GM23338 (cell line): Measurements from ENCODE around the gene CPAMD8. TPM values are rescaled to one million over a fixed set of nuclear protein-coding genes. Genes with fewer than 3 reads are reported as not detected.

ENCODE experiments used
- ATAC-seq: fragments of 200-7000 bp; cut with Tn5 transposase; 3 replicates; pipeline ENCODE4 v1.9.1; 2020
- DNase-seq: peaks from one replicate; pipeline ENCODE4 v3.0.0-alpha.2; 2015; ENCODE audit warnings: low spot score
- H2AFZ ChIP-seq: fragments of 200-600 bp; sonication (generic); 2 replicates; pipeline ENCODE4 v1.8.0; 2016; ENCODE audit warnings: antibody characterized with exemption, mild to moderate bottlenecking, moderate library complexity
- H3F3A ChIP-seq: fragments of 200-600 bp; sonication (generic); replicated peaks from 2 replicates; pipeline ENCODE4 v1.8.0; 2017; ENCODE audit warnings: antibody characterized with exemption, mixed run types, low read depth
- H3K27ac ChIP-seq: fragments of 200-600 bp; sonication (generic); 2 replicates; pipeline ENCODE4 v1.6.1; 2016; ENCODE audit warnings: low read depth
- H3K27me3 ChIP-seq: fragments of 200-600 bp; sonication (generic); 2 replicates; pipeline ENCODE4 v1.8.0; 2016; ENCODE audit warnings: mild to moderate bottlenecking, mixed run types, moderate library complexity; ENCODE audit not compliant: insufficient read depth
- H3K36me3 ChIP-seq: fragments of 200-600 bp; sonication (generic); 2 replicates; pipeline ENCODE4 v1.8.0; 2016; ENCODE audit warnings: mild to moderate bottlenecking; ENCODE audit not compliant: insufficient read depth
- H3K4me1 ChIP-seq: fragments of 200-600 bp; sonication (generic); 2 replicates; pipeline ENCODE4 v1.8.0; 2016; ENCODE audit warnings: mild to moderate bottlenecking, moderate library complexity; ENCODE audit not compliant: insufficient read depth
- H3K4me2 ChIP-seq: fragments of 200-600 bp; sonication (generic); 2 replicates; pipeline ENCODE4 v1.7.1; 2017; ENCODE audit warnings: mixed run types
- H3K4me3 ChIP-seq: fragments of 200-600 bp; sonication (generic); 2 replicates; pipeline ENCODE4 v1.6.1; 2016; ENCODE audit warnings: mixed run types
- H3K79me2 ChIP-seq: fragments of 200-600 bp; sonication (generic); replicated peaks from 2 replicates; pipeline ENCODE4 v1.8.0; 2017; ENCODE audit warnings: mild to moderate bottlenecking; ENCODE audit not compliant: insufficient read depth
- H3K9me2 ChIP-seq: fragments of 200-600 bp; sonication (generic); 2 replicates; pipeline ENCODE4 v1.8.0; 2017; ENCODE audit not compliant: insufficient read depth
- H4K20me1 ChIP-seq: fragments of 200-600 bp; sonication (generic); replicated peaks from 2 replicates; pipeline ENCODE4 v1.8.0; 2017; ENCODE audit warnings: mild to moderate bottlenecking; ENCODE audit not compliant: insufficient read depth
- H3K27ac Mint-ChIP-seq: 2 replicates; pipeline ENCODE4 v1.8.0; 2020; ENCODE audit warnings: inconsistent platforms, mild to moderate bottlenecking, moderate library complexity, mixed read lengths
- H3K27me3 Mint-ChIP-seq: 3 replicates; pipeline ENCODE4 v1.8.0; 2022; ENCODE audit warnings: low read depth, mild to moderate bottlenecking, moderate library complexity, mixed read lengths, inconsistent platforms; ENCODE audit not compliant: insufficient read depth, poor library complexity
- H3K36me3 Mint-ChIP-seq: 3 replicates; pipeline ENCODE4 v1.8.0; 2021; ENCODE audit warnings: low read depth, mild to moderate bottlenecking, inconsistent platforms, moderate library complexity, mixed read lengths
- H3K4me1 Mint-ChIP-seq: 3 replicates; pipeline ENCODE4 v1.8.0; 2020; ENCODE audit warnings: mild to moderate bottlenecking, inconsistent platforms, mixed read lengths
- H3K4me3 Mint-ChIP-seq: 3 replicates; pipeline ENCODE4 v1.8.0; 2021; ENCODE audit warnings: moderate library complexity, mild to moderate bottlenecking, inconsistent platforms, mixed read lengths
- H3K9me3 Mint-ChIP-seq: 3 replicates; pipeline ENCODE4 v1.8.0; 2020; ENCODE audit warnings: moderate library complexity, mild to moderate bottlenecking, inconsistent platforms, mixed read lengths
- CREB1 ChIP-seq: fragments of 250-450 bp; sonication (Bioruptor Pico); IDR thresholded peaks from 2 replicates; pipeline ENCODE4 v1.5.0; 2020; ENCODE audit warnings: low read depth, mild to moderate bottlenecking, moderate library complexity
- EZH2 ChIP-seq: fragments of 200-600 bp; sonication (generic); IDR thresholded peaks from one replicate; pipeline ENCODE4 v1.8.0; 2017; ENCODE audit warnings: antibody characterized with exemption, mild to moderate bottlenecking, low read depth; ENCODE audit not compliant: unreplicated experiment
- EZH2phosphoT487 ChIP-seq: fragments of 200-600 bp; sonication (generic); IDR thresholded peaks from one replicate; pipeline ENCODE4 v1.8.1; 2018; ENCODE audit warnings: antibody characterized with exemption; ENCODE audit not compliant: unreplicated experiment
- JUNB ChIP-seq: IDR thresholded peaks from one replicate; pipeline ENCODE4 v1.6.1; 2016; ENCODE audit warnings: antibody characterized with exemption; ENCODE audit not compliant: unreplicated experiment
- NANOG ChIP-seq: IDR thresholded peaks from 2 replicates; pipeline ENCODE4 v1.6.1; 2016; ENCODE audit warnings: antibody characterized with exemption, borderline replicate concordance
- POLR2AphosphoS5 ChIP-seq: IDR thresholded peaks from 2 replicates; pipeline ENCODE4 v1.6.1; 2016; ENCODE audit warnings: antibody characterized with exemption, low read depth
- STAT1 ChIP-seq: IDR thresholded peaks from one replicate; pipeline ENCODE4 v1.6.1; 2016; ENCODE audit warnings: antibody characterized with exemption; ENCODE audit not compliant: unreplicated experiment
- ZNF114 ChIP-seq: fragments of 250-450 bp; sonication (Bioruptor Pico); IDR thresholded peaks from 2 replicates; pipeline ENCODE4 v1.5.0; 2020; ENCODE audit warnings: mild to moderate bottlenecking, moderate library complexity
- ZNF331 ChIP-seq: fragments of 250-450 bp; sonication (Bioruptor Pico); IDR thresholded peaks from 2 replicates; pipeline ENCODE4 v1.5.0; 2020; ENCODE audit warnings: low read depth, mild to moderate bottlenecking, moderate library complexity
- polyA plus RNA-seq: library from polyadenylated mRNA; unstranded; fragments of >200 nt; fragmentation: Nextera tagmentation; extraction: Ambion mirVana; gene quantifications from 2 replicates; pipeline ENCODE4 v1.2.1, GENCODE V29; 2016
- total RNA-seq: library from RNA; depleted of rRNA; stranded (reverse); fragments of >200 nt; shearing (Covaris generic); gene quantifications from 2 replicates; pipeline ENCODE4 v1.2.3, GENCODE V29; 2014
- TF ChIP-seq, protein P1 (sequence below): fragments of 250-450 bp; sonication (Bioruptor Pico); IDR thresholded peaks from 2 replicates; pipeline ENCODE4 v1.5.0; 2020; ENCODE audit warnings: mild to moderate bottlenecking, moderate library complexity
- TF ChIP-seq, protein P2 (sequence below): IDR thresholded peaks from one replicate; pipeline ENCODE4 v1.6.1; 2018; ENCODE audit warnings: antibody characterized with exemption; ENCODE audit not compliant: unreplicated experiment
- TF ChIP-seq, protein P3 (sequence below): IDR thresholded peaks from 2 replicates; pipeline ENCODE4 v1.6.1; 2016; ENCODE audit warnings: antibody characterized with exemption
- TF ChIP-seq, protein P4 (sequence below), 2 experiments: fragments of 200-600 bp in 1 of 2; sonication (generic) in 1 of 2; conservative IDR thresholded peaks; 2 replicates each; pipeline versions ENCODE4 v1.5.1 to v1.6.1; 2016 to 2017; ENCODE audit warnings: antibody characterized with exemption in 2 of 2, low read depth in 2 of 2, mild to moderate bottlenecking in 2 of 2, moderate library complexity in 1 of 2

CPAMD8 gene
- total and polyA plus RNA-seq, 2 experiments from 2014 or later, result 4.4 to 11.8 TPM

DNA sequence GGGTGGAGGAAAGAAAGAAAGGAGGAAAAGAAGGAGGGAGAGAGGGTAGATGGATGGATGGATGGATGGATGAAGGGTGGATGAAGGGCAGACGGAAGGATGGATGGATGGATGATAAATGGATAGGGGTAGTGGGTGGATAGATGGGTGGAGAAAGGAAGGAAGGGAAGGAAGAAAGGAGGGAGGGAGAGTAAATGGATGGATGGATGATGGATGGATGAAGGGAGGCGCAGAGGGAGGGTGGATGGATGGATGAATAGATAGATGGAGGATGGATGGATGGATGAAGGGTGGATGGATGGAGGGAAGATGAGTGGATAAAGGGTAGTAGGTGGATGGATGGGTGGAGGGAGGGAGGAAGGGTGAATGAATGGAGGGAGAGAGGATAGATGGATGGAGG is 41.2 kb downstream of the CPAMD8 start:
- Mint-ChIP-seq H3K27me3 (peaks cover 8% of the 10 kb centered on the region), H3K36me3 (peaks cover 43% of the 10 kb centered on the region), H3K27ac (no peak overlapping the region), H3K4me1 (no peaks in the 10 kb centered on the region), H3K9me3 (peaks cover 21% of the 10 kb centered on the region), H3K4me3 (no peak overlapping the region)
- H3K9me2 ChIP-seq, result no peaks in the 10 kb centered on the region; the same call in 1 of the 2 replicates
- H3K36me3 ChIP-seq, result no peaks in the 10 kb centered on the region
- no peaks in the 10 kb centered on the region for H3K79me2 ChIP-seq
- no peaks in the 10 kb centered on the region for H3K4me1 ChIP-seq
- H3K27me3 ChIP-seq, result no peaks in the 10 kb centered on the region
- H3K4me2 ChIP-seq, result no peak overlapping the region
- H4K20me1 ChIP-seq, result no peaks in the 10 kb centered on the region
- H3F3A ChIP-seq, result no peaks in the 10 kb centered on the region
- TF ChIP-seq EZH2, result no peak
- TF ChIP-seq EZH2phosphoT487, result no peak
- TF ChIP-seq, protein P1, sequence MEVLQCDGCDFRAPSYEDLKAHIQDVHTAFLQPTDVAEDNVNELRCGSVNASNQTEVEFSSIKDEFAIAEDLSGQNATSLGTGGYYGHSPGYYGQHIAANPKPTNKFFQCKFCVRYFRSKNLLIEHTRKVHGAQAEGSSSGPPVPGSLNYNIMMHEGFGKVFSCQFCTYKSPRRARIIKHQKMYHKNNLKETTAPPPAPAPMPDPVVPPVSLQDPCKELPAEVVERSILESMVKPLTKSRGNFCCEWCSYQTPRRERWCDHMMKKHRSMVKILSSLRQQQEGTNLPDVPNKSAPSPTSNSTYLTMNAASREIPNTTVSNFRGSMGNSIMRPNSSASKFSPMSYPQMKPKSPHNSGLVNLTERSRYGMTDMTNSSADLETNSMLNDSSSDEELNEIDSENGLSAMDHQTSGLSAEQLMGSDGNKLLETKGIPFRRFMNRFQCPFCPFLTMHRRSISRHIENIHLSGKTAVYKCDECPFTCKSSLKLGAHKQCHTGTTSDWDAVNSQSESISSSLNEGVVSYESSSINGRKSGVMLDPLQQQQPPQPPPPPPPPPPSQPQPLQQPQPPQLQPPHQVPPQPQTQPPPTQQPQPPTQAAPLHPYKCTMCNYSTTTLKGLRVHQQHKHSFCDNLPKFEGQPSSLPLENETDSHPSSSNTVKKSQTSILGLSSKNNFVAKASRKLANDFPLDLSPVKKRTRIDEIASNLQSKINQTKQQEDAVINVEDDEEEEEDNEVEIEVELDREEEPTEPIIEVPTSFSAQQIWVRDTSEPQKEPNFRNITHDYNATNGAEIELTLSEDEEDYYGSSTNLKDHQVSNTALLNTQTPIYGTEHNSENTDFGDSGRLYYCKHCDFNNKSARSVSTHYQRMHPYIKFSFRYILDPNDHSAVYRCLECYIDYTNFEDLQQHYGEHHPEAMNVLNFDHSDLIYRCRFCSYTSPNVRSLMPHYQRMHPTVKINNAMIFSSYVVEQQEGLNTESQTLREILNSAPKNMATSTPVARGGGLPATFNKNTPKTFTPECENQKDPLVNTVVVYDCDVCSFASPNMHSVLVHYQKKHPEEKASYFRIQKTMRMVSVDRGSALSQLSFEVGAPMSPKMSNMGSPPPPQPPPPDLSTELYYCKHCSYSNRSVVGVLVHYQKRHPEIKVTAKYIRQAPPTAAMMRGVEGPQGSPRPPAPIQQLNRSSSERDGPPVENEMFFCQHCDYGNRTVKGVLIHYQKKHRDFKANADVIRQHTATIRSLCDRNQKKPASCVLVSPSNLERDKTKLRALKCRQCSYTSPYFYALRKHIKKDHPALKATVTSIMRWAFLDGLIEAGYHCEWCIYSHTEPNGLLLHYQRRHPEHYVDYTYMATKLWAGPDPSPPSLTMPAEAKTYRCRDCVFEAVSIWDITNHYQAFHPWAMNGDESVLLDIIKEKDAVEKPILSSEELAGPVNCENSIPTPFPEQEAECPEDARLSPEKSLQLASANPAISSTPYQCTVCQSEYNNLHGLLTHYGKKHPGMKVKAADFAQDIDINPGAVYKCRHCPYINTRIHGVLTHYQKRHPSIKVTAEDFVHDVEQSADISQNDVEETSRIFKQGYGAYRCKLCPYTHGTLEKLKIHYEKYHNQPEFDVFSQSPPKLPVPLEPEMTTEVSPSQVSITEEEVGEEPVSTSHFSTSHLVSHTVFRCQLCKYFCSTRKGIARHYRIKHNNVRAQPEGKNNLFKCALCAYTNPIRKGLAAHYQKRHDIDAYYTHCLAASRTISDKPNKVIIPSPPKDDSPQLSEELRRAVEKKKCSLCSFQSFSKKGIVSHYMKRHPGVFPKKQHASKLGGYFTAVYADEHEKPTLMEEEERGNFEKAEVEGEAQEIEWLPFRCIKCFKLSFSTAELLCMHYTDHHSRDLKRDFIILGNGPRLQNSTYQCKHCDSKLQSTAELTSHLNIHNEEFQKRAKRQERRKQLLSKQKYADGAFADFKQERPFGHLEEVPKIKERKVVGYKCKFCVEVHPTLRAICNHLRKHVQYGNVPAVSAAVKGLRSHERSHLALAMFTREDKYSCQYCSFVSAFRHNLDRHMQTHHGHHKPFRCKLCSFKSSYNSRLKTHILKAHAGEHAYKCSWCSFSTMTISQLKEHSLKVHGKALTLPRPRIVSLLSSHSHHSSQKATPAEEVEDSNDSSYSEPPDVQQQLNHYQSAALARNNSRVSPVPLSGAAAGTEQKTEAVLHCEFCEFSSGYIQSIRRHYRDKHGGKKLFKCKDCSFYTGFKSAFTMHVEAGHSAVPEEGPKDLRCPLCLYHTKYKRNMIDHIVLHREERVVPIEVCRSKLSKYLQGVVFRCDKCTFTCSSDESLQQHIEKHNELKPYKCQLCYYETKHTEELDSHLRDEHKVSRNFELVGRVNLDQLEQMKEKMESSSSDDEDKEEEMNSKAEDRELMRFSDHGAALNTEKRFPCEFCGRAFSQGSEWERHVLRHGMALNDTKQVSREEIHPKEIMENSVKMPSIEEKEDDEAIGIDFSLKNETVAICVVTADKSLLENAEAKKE, result no peak
- TF ChIP-seq POLR2AphosphoS5, result no peak
- TF ChIP-seq, protein P2, sequence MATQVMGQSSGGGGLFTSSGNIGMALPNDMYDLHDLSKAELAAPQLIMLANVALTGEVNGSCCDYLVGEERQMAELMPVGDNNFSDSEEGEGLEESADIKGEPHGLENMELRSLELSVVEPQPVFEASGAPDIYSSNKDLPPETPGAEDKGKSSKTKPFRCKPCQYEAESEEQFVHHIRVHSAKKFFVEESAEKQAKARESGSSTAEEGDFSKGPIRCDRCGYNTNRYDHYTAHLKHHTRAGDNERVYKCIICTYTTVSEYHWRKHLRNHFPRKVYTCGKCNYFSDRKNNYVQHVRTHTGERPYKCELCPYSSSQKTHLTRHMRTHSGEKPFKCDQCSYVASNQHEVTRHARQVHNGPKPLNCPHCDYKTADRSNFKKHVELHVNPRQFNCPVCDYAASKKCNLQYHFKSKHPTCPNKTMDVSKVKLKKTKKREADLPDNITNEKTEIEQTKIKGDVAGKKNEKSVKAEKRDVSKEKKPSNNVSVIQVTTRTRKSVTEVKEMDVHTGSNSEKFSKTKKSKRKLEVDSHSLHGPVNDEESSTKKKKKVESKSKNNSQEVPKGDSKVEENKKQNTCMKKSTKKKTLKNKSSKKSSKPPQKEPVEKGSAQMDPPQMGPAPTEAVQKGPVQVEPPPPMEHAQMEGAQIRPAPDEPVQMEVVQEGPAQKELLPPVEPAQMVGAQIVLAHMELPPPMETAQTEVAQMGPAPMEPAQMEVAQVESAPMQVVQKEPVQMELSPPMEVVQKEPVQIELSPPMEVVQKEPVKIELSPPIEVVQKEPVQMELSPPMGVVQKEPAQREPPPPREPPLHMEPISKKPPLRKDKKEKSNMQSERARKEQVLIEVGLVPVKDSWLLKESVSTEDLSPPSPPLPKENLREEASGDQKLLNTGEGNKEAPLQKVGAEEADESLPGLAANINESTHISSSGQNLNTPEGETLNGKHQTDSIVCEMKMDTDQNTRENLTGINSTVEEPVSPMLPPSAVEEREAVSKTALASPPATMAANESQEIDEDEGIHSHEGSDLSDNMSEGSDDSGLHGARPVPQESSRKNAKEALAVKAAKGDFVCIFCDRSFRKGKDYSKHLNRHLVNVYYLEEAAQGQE, result no peak
- no peak for TF ChIP-seq NANOG
- no peak for TF ChIP-seq STAT1
- TF ChIP-seq CREB1 (CRISPR knock-in tag), result no peak
- TF ChIP-seq, protein P3, sequence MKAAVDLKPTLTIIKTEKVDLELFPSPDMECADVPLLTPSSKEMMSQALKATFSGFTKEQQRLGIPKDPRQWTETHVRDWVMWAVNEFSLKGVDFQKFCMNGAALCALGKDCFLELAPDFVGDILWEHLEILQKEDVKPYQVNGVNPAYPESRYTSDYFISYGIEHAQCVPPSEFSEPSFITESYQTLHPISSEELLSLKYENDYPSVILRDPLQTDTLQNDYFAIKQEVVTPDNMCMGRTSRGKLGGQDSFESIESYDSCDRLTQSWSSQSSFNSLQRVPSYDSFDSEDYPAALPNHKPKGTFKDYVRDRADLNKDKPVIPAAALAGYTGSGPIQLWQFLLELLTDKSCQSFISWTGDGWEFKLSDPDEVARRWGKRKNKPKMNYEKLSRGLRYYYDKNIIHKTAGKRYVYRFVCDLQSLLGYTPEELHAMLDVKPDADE, result no peak
- no peak for TF ChIP-seq ZNF114 (CRISPR knock-in tag)
- TF ChIP-seq, protein P4, sequence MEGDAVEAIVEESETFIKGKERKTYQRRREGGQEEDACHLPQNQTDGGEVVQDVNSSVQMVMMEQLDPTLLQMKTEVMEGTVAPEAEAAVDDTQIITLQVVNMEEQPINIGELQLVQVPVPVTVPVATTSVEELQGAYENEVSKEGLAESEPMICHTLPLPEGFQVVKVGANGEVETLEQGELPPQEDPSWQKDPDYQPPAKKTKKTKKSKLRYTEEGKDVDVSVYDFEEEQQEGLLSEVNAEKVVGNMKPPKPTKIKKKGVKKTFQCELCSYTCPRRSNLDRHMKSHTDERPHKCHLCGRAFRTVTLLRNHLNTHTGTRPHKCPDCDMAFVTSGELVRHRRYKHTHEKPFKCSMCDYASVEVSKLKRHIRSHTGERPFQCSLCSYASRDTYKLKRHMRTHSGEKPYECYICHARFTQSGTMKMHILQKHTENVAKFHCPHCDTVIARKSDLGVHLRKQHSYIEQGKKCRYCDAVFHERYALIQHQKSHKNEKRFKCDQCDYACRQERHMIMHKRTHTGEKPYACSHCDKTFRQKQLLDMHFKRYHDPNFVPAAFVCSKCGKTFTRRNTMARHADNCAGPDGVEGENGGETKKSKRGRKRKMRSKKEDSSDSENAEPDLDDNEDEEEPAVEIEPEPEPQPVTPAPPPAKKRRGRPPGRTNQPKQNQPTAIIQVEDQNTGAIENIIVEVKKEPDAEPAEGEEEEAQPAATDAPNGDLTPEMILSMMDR (conservative IDR thresholded peaks at IDR 0.05; ENCODE audit: low read depth in 2 of 2), result no peak
- no peak for TF ChIP-seq ZNF331 (CRISPR knock-in tag)
- no peak for TF ChIP-seq JUNB
- ATAC-seq (no peak), DNase-seq (no peak)
- H3K27ac ChIP-seq, result no peak overlapping the region
- H3K4me3 ChIP-seq, result no peak overlapping the region
- H2AFZ ChIP-seq, result no peak overlapping the region
